Lower leg skin (tissue), 4 donors: Measurements from ENCODE around the gene PRKAR1B. TPM values are rescaled to one million over a fixed set of nuclear protein-coding genes. Genes with fewer than 3 reads are reported as not detected.

Experiments used
- DNase-seq, 2 donors: peaks; one replicate each; pipeline ENCODE4 v3.0.0-alpha.2; 2019; ENCODE audit warnings: low spot score in 2 of 2
- H3K4me3 ChIP-seq: fragments of 200-600 bp; sonication (generic); 2 replicates; pipeline ENCODE4 v1.5.1; 2017; ENCODE audit warnings: mild to moderate bottlenecking, low read depth; ENCODE audit not compliant: poor library complexity, severe bottlenecking
- CTCF ChIP-seq, 3 donors: fragments of 450-650 bp; IDR thresholded peaks; one replicate each; pipeline ENCODE4 v1.5.1; 2016; ENCODE audit warnings: antibody characterized with exemption in 3 of 3, mild to moderate bottlenecking in 3 of 3, moderate library complexity in 2 of 3
- POLR2A ChIP-seq, 2 donors: fragments of 450-650 bp; IDR thresholded peaks; one replicate each; pipeline ENCODE4 v1.6.1; 2016 to 2017; ENCODE audit warnings: antibody characterized with exemption in 2 of 2, mild to moderate bottlenecking in 1 of 2, moderate library complexity in 1 of 2
- WGBS, 2 donors: methylation state at CpG; one replicate each; pipeline ENCODE4 v1.1.5; 2018; 5-methylcytosine and 5-hydroxymethylcytosine counted together
- intact Hi-C: fragments of 100-400 bp; cut with DNase I; formaldehyde crosslinking; loops from one replicate; pipeline ENCODE4 v1.15.0; 2023; ENCODE audit warnings: low total_unique reads
- total RNA-seq, 4 donors: library from RNA; depleted of rRNA; stranded (reverse); fragments of >200 nt; gene quantifications; one replicate each; pipeline ENCODE4 v1.1.0, GENCODE V29; 2016

The PRKAR1B gene
- total RNA-seq, 4 donors from 2014 or later = 7.8 to 16.9 (median 15.0) TPM

DNA sequence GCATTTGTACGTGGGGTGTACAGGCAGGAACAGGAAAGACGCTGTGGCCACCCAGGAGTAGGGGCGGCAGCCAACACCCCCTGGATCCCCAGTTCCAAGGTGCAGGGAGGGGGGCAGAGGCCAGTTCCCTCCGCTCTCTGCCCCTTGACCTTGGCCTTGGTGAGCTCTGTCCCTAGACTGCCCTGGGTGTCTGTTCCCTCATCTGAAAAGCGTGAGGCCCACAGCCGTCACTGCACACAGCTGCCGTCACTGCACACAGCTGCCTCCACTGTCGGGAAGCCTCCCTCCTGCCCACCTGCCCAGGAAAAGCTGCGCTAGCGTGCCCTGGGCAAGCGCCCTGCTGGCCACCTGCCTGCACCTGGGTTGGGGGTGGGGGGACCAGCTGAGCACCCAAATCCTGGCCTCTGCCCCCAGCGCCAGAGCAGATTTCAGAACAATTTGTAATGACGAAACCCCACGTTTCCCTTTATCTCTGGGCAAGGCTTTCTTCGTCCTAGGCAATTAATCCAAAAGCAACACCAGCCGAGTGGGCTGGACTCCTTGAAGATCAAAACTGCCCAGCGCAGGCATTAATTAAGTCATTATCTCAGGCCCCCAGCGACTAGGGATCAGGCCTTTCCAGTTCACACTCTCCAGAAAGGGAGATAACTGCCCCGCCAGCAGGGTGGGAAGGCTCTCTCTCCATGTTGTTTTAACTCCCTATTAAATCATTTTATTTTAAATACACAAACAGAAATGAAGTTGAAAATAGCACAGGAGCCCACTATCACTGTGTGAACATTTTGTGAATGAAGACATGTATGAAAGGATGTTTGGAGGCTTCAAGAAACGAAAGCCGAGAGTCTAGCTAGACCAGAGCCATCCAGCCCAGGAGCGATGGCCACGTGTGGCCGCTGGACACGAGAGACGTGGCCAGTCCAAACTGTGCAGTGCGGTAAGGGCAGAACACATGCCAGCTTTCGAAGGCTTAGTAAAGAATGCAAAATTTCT lies 203.4 kb downstream of the PRKAR1B start:
- intact Hi-C loops = no loop called here
- 80% methylated on average over 28 of the region's 28 CpGs for WGBS, 2 donors
- no peak for TF ChIP-seq CTCF (IDR thresholded peaks at IDR 0.05)
- TF ChIP-seq POLR2A (IDR thresholded peaks at IDR 0.05) = no peak
- H3K4me3 ChIP-seq = no peak overlapping the region
- no peak for DNase-seq

- intact Hi-C loops = no loop called here
- no peak overlapping the region for H3K4me3 ChIP-seq
- 34 to 38% methylated on average over 19 to 20 of the region's 21 CpGs for WGBS, 2 donors
- TF ChIP-seq CTCF (IDR thresholded peaks at IDR 0.05) (no peak), POLR2A (IDR thresholded peaks at IDR 0.05) (no peak)
- no peak for DNase-seq
Measured at GRCh38 chr7:522951-523314, 204.1 kb downstream of the PRKAR1B start.

GRCh38 chr7:522071-522950 lies 204.8 kb downstream of the PRKAR1B start:
- intact Hi-C loops = no loop called here
- H3K4me3 ChIP-seq = peak overlapping the region; percentile 22
- WGBS, 2 donors = 1% methylated on average over 58 to 83 of the region's 91 CpGs
- no peak for DNase-seq
- no peak for TF ChIP-seq POLR2A (IDR thresholded peaks at IDR 0.05)
- TF ChIP-seq CTCF (IDR thresholded peaks at IDR 0.05) = no peak

DNA sequence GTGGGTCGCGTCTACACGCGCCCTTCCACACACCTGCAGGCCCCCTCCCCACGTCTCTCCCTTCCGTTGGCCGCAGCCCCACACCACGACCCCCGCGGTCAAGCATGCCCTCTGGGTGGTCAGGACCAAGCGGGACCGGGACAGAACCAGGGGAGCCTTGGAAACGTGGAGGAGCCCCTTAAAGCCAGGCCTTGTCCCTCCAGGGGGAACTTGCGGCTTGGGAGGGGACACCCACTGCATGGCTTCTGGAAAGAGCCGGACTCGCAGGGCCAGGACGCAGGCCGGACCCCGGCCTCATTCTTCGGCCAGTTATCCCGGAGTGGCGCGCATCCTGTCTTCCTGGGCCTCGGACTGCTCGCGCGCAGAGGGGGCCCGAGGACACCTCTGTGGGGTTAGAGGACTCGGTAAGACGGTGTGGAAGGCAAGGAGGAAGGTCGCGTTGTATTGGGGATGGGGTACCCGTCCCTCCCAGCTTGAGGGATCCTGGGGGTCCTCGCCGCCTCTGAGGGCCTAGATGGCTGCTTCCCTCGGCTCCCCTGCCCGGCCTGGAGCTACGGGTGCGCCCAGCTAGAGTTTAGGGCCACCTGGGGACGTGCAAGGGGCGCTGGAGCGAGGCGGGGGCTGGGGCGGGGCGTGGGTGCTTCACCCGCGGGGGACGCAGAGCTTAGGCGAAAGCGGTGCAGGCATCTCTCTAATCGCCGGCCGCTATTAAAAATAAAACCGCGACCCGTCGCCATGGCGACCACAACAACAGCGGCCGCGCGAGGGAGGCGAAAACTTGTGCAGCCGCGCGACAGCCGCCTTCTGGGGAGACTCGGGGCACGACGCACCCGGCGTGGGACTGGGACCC lies 205.6 kb downstream of the PRKAR1B start:
- intact Hi-C loops = no loop called here
- no peak for DNase-seq

More for the DNA sequence above, 205.6 kb downstream of the PRKAR1B start:
- 7 to 11% methylated on average over 42 to 63 of the region's 72 CpGs for WGBS, 2 donors
- H3K4me3 ChIP-seq = no peak overlapping the region
- TF ChIP-seq POLR2A (IDR thresholded peaks at IDR 0.05) = no peak
- no peak for TF ChIP-seq CTCF (IDR thresholded peaks at IDR 0.05)
